ENCODE results near the gene TBC1D24.

TBC1D24 gene

GRCh38 chr16:2480948-2481347 lies 6.0 kb downstream of the TBC1D24 start:
- Histone ChIP-seq H3K79me2 (ENCODE audit: low read length) (peaks cover 3% of the 10 kb centered on the region; the same call in 1 of the 2 replicates), H3K36me3 (replicated peaks; ENCODE audit: low read depth, low read length) (no peaks in the 10 kb centered on the region), H3K9ac (ENCODE audit: low read length) (no peak overlapping the region), H3K4me1 (ENCODE audit: low read length) (peaks cover 2% of the 10 kb centered on the region), H3K27ac (ENCODE audit: low read length) (no peak overlapping the region), H3K27me3 (ENCODE audit: low read depth, low read length) (no peaks in the 10 kb centered on the region), H2AFZ (ENCODE audit: low read depth, low read length) (no peak overlapping the region), H4K20me1 (ENCODE audit: insufficient read depth, low read length) (peaks cover 4% of the 10 kb centered on the region; the same call in 1 of the 2 replicates), H3K9me3 (ENCODE audit: insufficient read depth, low read length) (no peaks in the 10 kb centered on the region), H3K4me2 (ENCODE audit: low read length) (no peak overlapping the region), H3K4me3 (ENCODE audit: low read length) (no peak overlapping the region)
- TF ChIP-seq, protein P1, sequence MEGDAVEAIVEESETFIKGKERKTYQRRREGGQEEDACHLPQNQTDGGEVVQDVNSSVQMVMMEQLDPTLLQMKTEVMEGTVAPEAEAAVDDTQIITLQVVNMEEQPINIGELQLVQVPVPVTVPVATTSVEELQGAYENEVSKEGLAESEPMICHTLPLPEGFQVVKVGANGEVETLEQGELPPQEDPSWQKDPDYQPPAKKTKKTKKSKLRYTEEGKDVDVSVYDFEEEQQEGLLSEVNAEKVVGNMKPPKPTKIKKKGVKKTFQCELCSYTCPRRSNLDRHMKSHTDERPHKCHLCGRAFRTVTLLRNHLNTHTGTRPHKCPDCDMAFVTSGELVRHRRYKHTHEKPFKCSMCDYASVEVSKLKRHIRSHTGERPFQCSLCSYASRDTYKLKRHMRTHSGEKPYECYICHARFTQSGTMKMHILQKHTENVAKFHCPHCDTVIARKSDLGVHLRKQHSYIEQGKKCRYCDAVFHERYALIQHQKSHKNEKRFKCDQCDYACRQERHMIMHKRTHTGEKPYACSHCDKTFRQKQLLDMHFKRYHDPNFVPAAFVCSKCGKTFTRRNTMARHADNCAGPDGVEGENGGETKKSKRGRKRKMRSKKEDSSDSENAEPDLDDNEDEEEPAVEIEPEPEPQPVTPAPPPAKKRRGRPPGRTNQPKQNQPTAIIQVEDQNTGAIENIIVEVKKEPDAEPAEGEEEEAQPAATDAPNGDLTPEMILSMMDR (IDR thresholded peaks at IDR 0.05; ENCODE audit: low read depth, low read length) = no peak
- TF ChIP-seq EZH2phosphoT487 (IDR thresholded peaks at IDR 0.05; ENCODE audit: low read depth) = no peak

DNA sequence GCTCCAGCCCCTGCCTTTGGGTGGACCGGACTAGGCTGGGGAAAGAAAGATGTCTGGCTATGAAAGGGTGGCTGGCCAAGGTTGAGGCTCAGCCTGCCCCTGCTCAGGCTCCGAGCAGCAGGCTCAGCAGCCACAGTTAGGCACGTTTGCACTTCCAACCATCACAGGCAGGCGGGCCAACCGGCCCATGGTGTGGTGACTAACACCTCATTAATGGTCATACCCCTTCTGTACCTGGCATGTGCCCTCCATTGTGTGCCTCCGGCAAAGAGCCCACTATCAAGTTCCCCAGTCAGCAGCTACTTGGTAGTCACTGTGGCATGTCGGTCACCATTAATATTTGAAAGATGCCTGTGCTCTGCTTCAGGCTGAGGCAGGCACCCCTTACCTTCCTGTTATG lies 6.7 kb downstream of the TBC1D24 start:
- Histone ChIP-seq H3K27me3 (ENCODE audit: low read depth, low read length) (no peaks in the 10 kb centered on the region), H3K79me2 (ENCODE audit: low read length) (no peaks in the 10 kb centered on the region), H3K4me3 (ENCODE audit: low read length) (no peak overlapping the region), H4K20me1 (ENCODE audit: insufficient read depth, low read length) (no peaks in the 10 kb centered on the region), H3K4me2 (ENCODE audit: low read length) (no peak overlapping the region), H2AFZ (ENCODE audit: low read depth, low read length) (no peak overlapping the region), H3K36me3 (replicated peaks; ENCODE audit: low read depth, low read length) (no peaks in the 10 kb centered on the region), H3K4me1 (ENCODE audit: low read length) (peaks cover 3% of the 10 kb centered on the region), H3K27ac (ENCODE audit: low read length) (no peak overlapping the region), H3K9me3 (ENCODE audit: insufficient read depth, low read length) (no peaks in the 10 kb centered on the region), H3K9ac (ENCODE audit: low read length) (no peak overlapping the region)
- TF ChIP-seq, protein P1 (IDR thresholded peaks at IDR 0.05; ENCODE audit: low read depth, low read length) = no peak
- TF ChIP-seq EZH2phosphoT487 (IDR thresholded peaks at IDR 0.05; ENCODE audit: low read depth) = no peak

- H3K27ac ChIP-seq (ENCODE audit: low read length) = no peak overlapping the region
- H2AFZ ChIP-seq (ENCODE audit: low read depth, low read length) = no peak overlapping the region
- H4K20me1 ChIP-seq (ENCODE audit: insufficient read depth, low read length) = no peaks in the 10 kb centered on the region
- TF ChIP-seq EZH2phosphoT487 (IDR thresholded peaks at IDR 0.05; ENCODE audit: low read depth) = no peak
- TF ChIP-seq, protein P1 (IDR thresholded peaks at IDR 0.05; ENCODE audit: low read depth, low read length) = no peak
- no peak overlapping the region for H3K9ac ChIP-seq (ENCODE audit: low read length)
- H3K36me3 ChIP-seq (replicated peaks; ENCODE audit: low read depth, low read length) = no peaks in the 10 kb centered on the region
- no peak overlapping the region for H3K4me3 ChIP-seq (ENCODE audit: low read length)
- H3K4me2 ChIP-seq (ENCODE audit: low read length) = no peak overlapping the region
- H3K79me2 ChIP-seq (ENCODE audit: low read length) = no peaks in the 10 kb centered on the region
- H3K9me3 ChIP-seq (ENCODE audit: insufficient read depth, low read length) = no peaks in the 10 kb centered on the region
- peaks cover 8% of the 10 kb centered on the region for H3K4me1 ChIP-seq (ENCODE audit: low read length)
- no peaks in the 10 kb centered on the region for H3K27me3 ChIP-seq (ENCODE audit: low read depth, low read length)
Observed at GRCh38 chr16:2482249-2482648, 7.3 kb downstream of the TBC1D24 start.

GRCh38 chr16:2482708-2483534 lies 8.0 kb downstream of the TBC1D24 start:
- Histone ChIP-seq H3K27ac (ENCODE audit: low read length) (no peak overlapping the region), H3K4me1 (ENCODE audit: low read length) (peaks cover 15% of the 10 kb centered on the region), H3K9me3 (ENCODE audit: insufficient read depth, low read length) (no peaks in the 10 kb centered on the region), H3K36me3 (replicated peaks; ENCODE audit: low read depth, low read length) (no peaks in the 10 kb centered on the region), H3K4me3 (ENCODE audit: low read length) (no peak overlapping the region), H3K4me2 (ENCODE audit: low read length) (no peak overlapping the region), H2AFZ (ENCODE audit: low read depth, low read length) (no peak overlapping the region), H3K79me2 (ENCODE audit: low read length) (0 out of 2 replicates have a peak, but pooled peaks cover 2% of the 10 kb centered on the region), H3K9ac (ENCODE audit: low read length) (no peak overlapping the region), H3K27me3 (ENCODE audit: low read depth, low read length) (no peaks in the 10 kb centered on the region), H4K20me1 (ENCODE audit: insufficient read depth, low read length) (no peaks in the 10 kb centered on the region)
- TF ChIP-seq EZH2phosphoT487 (IDR thresholded peaks at IDR 0.05; ENCODE audit: low read depth) = no peak
- TF ChIP-seq, protein P1 (IDR thresholded peaks at IDR 0.05; ENCODE audit: low read depth, low read length) = no peak
